ENCODE results near the gene DTL.

Gene DTL

GRCh38 chr1:212089560-212090163 is 54.1 kb downstream of the DTL start:
- H3K4me3 ChIP-seq (ENCODE audit: control insufficient read depth, low read depth, low read length) = no peak overlapping the region
- DNase-seq (ENCODE audit: low read depth) = no peak
- TF ChIP-seq CTCF (conservative IDR thresholded peaks at IDR 0.05; ENCODE audit: control insufficient read depth, insufficient read depth, low read depth, low read length) = no peak

- no peak overlapping the region for H3K4me3 ChIP-seq (ENCODE audit: control insufficient read depth, low read depth, low read length)
- DNase-seq (ENCODE audit: low read depth) = no peak
- TF ChIP-seq CTCF (conservative IDR thresholded peaks at IDR 0.05; ENCODE audit: control insufficient read depth, insufficient read depth, low read depth, low read length) = no peak
Measured at GRCh38 chr1:212091438-212092121, 56.0 kb downstream of the DTL start.

GRCh38 chr1:212097360-212097759 is 61.8 kb downstream of the DTL start:
- TF ChIP-seq CTCF (conservative IDR thresholded peaks at IDR 0.05; ENCODE audit: control insufficient read depth, insufficient read depth, low read depth, low read length) = no peak
- H3K4me3 ChIP-seq (ENCODE audit: control insufficient read depth, low read depth, low read length) = no peak overlapping the region
- DNase-seq (ENCODE audit: low read depth) = no peak

- no peak for TF ChIP-seq CTCF (conservative IDR thresholded peaks at IDR 0.05; ENCODE audit: control insufficient read depth, insufficient read depth, low read depth, low read length)
- H3K4me3 ChIP-seq (ENCODE audit: control insufficient read depth, low read depth, low read length) = no peak overlapping the region
- DNase-seq (ENCODE audit: low read depth) = no peak
Measured at GRCh38 chr1:212098310-212098709, 62.8 kb downstream of the DTL start.

- DNase-seq (ENCODE audit: low read depth) = no peak
- no peak for TF ChIP-seq CTCF (conservative IDR thresholded peaks at IDR 0.05; ENCODE audit: control insufficient read depth, insufficient read depth, low read depth, low read length)
- H3K4me3 ChIP-seq (ENCODE audit: control insufficient read depth, low read depth, low read length) = no peak overlapping the region
Measured at GRCh38 chr1:212098771-212099170, 63.2 kb downstream of the DTL start.

GRCh38 chr1:212101251-212101650 is 65.7 kb downstream of the DTL start:
- no peak overlapping the region for H3K4me3 ChIP-seq (ENCODE audit: control insufficient read depth, low read depth, low read length)
- DNase-seq (ENCODE audit: low read depth) = no peak
- TF ChIP-seq CTCF (conservative IDR thresholded peaks at IDR 0.05; ENCODE audit: control insufficient read depth, insufficient read depth, low read depth, low read length) = no peak
